Activated effector memory CD4-positive, alpha-beta T cell treated with anti-CD3 and anti-CD28 coated beads, Interleukin-2, amount 50 U/mL, for 16 hours (primary cell): ENCODE results near the gene TACR1.

ENCODE experiments used
- DNase-seq: peaks from one replicate; pipeline ENCODE4 v3.0.0-alpha.2; 2020

TACR1 gene

GRCh38 chr2:75041731-75042600 lies 157.4 kb downstream of the TACR1 start:
- no peak for DNase-seq

- no peak for DNase-seq
Observed at GRCh38 chr2:75041226-75041625, 158.1 kb downstream of the TACR1 start.

- DNase-seq = no peak
Observed at GRCh38 chr2:75035444-75036353, 163.6 kb downstream of the TACR1 start.

GRCh38 chr2:75033516-75033915 lies 165.8 kb downstream of the TACR1 start:
- no peak for DNase-seq

GRCh38 chr2:75031906-75032803 lies 167.2 kb downstream of the TACR1 start:
- DNase-seq = no peak

GRCh38 chr2:75031171-75031570 lies 168.1 kb downstream of the TACR1 start:
- DNase-seq = no peak

GRCh38 chr2:75030218-75031009 lies 168.9 kb downstream of the TACR1 start:
- no peak for DNase-seq

- no peak for DNase-seq
Observed at GRCh38 chr2:75027886-75028285, 171.4 kb downstream of the TACR1 start.

- DNase-seq = no peak
Observed at GRCh38 chr2:75025633-75026380, 173.5 kb downstream of the TACR1 start.

GRCh38 chr2:75025216-75025615 lies 174.1 kb downstream of the TACR1 start:
- DNase-seq = no peak

GRCh38 chr2:75023666-75024455 lies 175.5 kb downstream of the TACR1 start:
- no peak for DNase-seq

GRCh38 chr2:75022516-75022915 lies 176.8 kb downstream of the TACR1 start:
- DNase-seq = no peak

- no peak for DNase-seq
Observed at GRCh38 chr2:75021672-75022071, 177.6 kb downstream of the TACR1 start.

GRCh38 chr2:75020476-75020875 lies 178.8 kb downstream of the TACR1 start:
- no peak for DNase-seq

GRCh38 chr2:75019790-75020189 lies 179.5 kb downstream of the TACR1 start:
- DNase-seq = no peak

GRCh38 chr2:75018162-75018561 lies 181.2 kb downstream of the TACR1 start:
- no peak for DNase-seq

- no peak for DNase-seq
Observed at GRCh38 chr2:75012080-75012479, 187.2 kb downstream of the TACR1 start.

GRCh38 chr2:75010571-75010970 lies 188.7 kb downstream of the TACR1 start:
- DNase-seq = no peak

GRCh38 chr2:75007819-75008218 lies 191.5 kb downstream of the TACR1 start:
- no peak for DNase-seq

GRCh38 chr2:75007061-75007460 lies 192.3 kb downstream of the TACR1 start:
- DNase-seq = no peak
